GM19025 (cell line): ENCODE results near the gene PDE6A.
A peak's percentile ranks its signal among the peaks of the same experiment; 100 is the strongest.
"Not testable (repeated sequence)": the region's sequence is repeated elsewhere in the genome, so short reads cannot be mapped to it uniquely, and the experiment has no call there.

Experiments
- ATAC-seq: cut with Tn5 transposase; IDR thresholded peaks from one replicate; pipeline ENCODE4 v1.9.1; 2021; ENCODE audit warnings: mild to moderate bottlenecking, low read depth, moderate library complexity; ENCODE audit not compliant: unreplicated experiment

Gene PDE6A

DNA sequence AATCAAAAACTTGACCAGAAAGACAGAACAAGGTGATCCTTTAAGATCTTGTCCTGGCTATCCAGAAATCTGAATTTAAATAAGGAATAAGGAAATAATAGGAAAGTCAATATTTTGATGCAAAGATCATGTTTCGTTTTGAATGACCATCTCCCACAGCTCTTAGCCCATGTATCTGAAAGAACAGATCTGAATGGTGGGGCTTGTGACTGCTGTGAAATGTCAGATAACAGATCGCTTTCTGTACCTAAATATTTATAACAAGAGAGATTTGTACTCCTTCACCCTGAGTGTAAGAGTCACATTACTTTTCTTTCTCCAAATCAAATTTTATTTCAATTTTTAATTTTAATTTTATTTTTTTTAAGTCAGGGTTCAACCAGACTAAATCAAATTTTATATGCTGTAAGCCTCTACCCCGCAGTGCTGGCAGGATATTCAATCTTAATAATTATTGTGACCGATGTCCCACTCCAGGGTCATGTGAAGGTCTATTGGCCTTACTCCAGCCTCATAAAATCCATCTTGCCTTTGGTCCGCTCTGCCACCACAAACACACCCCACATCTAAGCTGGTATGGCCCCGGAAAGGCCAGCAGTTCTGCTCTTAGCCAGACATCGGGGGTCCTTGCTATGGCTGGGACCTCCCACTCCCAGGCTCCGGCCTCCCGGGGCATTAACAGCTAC, 9.0 kb upstream of the PDE6A start:
- no peak for ATAC-seq

DNA sequence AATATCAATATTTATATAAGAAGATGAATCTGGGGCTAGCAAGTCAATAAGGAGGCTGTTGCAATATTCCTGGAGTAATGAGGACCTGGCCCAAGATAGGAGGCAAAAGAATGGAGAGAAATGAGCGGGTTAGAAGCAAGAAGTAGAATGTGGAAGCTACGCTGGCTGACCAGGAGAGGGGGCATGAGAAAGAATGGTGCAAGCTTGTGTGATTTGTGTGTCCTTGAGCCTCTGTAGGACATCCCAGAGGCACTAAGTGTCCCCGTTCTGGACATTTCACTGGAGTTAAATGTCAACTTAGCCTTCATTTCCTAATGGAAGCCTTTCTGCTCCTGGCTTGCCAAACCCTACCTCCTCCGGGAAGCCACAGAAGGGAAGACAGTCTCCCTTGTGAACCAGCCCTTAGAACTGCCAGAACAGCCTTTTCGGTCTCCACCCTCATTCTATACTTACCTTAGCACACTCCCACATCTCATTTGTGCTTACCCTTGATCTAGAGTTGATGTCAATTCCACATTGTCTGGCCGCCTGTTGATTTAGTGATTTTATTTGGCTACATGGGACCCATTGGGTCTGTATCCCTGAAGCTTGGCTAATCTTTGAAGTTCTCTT, 6.7 kb upstream of the PDE6A start:
- ATAC-seq: no peak

DNA sequence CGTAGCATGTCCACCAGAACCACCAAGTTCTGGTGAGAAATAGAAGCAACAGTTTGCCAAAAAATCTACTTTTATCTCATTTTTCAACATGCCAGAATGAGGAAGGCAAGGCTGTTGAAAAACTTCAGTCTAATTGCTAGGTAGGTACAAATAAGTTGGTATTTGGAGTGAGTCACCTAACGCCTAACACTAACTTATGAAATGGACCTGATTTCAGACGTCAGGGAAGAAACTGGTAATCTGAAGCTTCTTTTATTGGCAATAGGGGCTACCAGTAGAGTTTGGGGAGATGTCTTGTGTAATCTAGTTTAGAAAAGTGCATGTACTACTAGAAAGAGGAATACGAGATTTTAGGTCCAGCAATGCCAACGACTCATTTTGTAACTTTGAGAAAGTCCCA, 4.4 kb upstream of the PDE6A start:
- ATAC-seq: no peak

DNA sequence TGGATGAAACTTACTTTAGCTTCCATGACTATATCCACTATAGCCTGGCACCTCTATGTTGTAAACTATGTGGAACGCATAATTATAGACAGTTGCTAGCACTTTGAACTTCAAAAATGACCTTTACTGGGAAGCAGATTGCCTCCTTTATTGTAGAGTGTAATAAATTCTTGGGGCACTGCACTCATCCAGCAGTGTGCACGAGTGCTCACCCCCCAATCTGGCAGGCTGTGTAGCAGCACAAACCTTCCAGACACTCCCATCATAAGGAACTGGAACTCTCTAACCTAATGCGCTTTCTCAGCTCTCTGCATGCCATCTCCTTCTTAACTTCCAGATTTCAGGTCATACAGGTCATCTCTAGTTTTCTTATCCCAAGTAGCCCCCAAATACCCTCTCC, 1.5 kb upstream of the PDE6A start:
- ATAC-seq: no peak

DNA sequence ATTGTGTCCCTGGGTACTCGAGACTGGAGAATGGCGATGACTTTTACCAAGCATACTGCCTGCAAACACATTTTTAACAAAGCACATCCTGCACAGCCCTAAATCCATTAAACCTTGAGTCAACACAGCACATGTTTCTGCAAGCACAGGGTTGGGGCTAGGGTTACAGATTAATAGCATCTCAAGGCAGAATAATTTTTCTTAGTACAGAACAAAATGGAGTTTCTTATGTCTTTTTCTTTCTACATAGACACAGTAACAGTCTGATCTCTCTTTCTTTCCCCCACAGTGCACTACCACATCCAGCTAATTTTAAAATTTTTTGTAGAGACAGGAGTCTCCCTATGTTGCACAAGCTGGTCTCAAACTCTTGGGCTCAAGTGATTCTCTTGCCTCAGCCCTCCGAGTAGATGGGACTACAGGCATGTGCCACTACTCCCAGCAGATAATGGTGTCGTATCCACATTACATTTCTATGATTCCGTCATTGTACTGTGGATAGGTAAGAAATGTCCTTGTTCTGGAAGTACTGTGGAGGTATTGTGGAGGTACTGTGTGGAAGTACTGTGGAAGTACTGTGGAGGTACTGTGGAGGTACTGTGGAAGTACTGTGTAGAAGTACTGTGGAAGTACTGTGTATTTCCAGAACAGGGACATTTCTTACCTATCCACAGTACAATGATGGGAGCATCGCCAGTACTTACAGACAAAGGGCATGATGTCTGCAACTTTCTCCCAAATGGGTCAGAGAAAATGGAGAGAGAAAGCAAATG, 1.2 kb downstream of the PDE6A start:
- ATAC-seq: not testable (repeated sequence)

DNA sequence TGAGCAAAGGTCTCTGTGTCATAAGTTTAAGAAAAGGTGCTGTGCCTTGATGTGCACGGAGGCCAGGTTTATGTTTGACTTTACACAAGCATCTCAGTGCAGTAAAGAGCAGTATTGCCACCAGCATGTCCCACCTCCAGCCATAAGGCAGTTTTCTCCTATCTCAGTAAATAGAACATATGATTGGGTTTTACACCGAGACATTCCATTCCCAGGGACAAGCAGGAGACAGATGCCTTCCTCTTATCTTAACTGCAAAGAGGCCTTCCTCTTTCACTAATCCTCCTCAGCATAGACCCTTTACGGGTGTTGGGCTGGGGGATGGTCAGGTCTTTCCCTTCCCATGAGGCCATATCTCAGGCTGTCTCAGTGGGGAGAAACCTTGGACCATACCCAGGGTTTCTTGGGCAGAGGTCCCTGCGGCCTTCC, 1.8 kb downstream of the PDE6A start:
- ATAC-seq: not testable (repeated sequence)

DNA sequence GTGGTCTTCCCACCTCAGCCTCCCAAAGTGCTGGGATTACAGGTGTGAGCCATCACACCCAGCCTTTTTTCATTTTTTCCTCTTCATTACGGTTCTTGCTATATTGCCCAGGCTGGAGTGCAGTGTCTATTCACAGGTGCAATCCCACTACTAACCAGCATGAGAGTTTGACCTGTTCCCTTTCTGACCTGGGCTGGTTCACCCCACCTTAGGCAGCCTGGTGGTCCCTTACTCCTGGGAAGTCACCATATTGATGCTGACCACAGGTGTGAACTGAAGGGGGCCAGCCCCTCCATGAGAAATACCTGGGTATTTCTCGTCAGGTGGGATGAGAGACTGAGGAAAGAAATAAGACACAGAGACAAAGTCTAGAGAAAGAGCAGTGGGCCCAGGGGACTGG, 2.4 kb downstream of the PDE6A start:
- no peak for ATAC-seq

DNA sequence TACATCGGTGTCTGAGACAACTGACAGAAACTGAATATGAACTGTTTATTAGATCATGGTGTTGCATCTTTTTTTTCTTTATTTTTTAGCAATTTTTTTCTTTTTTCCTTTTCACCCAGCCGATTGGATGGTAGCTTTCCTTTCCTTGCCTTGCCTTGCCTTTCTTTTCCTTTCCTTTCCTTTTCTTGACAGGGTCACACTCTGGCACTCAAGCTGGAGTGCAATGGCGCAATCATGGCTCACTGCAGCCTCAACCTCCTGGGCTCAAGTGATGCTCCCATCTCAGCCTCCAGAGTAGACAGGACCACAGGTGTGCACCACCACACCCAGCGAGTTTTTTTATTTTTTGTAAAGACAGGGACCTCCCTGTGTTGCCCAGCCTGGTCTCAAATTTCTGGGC, 2.8 kb downstream of the PDE6A start:
- ATAC-seq: no peak

DNA sequence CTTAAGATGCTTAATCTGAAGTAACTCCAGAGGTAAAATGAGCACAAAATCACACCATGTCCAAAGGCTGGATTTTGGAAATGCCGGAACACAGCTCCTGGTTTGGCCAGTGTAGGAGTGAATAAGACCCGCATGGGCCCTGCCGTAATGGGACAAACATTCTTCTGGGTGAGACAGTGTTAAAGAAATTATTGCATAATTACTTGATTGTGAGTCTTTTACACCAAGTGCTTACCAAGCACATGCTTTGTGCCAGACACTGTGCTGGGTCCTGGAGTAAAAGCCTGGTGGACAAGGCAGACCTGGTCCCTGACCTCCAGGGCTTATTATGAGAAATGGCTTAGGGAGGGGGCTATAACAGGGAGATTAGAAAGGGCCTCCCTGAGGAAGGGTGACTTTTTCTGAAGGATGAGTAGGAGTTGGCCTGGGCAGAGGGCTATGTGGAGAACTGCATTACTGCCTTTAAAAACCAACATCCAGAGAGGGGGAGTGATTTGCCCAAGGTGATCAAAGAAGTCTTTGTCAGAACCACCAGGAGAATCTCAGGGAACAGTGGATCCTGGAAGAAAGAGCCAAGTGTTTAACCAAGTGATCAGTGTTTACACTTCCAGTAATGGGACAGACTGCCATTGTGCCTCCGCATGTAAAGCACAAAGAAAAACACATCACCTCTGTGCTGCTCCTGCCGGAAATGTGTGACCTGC, 3.5 kb downstream of the PDE6A start:
- no peak for ATAC-seq

DNA sequence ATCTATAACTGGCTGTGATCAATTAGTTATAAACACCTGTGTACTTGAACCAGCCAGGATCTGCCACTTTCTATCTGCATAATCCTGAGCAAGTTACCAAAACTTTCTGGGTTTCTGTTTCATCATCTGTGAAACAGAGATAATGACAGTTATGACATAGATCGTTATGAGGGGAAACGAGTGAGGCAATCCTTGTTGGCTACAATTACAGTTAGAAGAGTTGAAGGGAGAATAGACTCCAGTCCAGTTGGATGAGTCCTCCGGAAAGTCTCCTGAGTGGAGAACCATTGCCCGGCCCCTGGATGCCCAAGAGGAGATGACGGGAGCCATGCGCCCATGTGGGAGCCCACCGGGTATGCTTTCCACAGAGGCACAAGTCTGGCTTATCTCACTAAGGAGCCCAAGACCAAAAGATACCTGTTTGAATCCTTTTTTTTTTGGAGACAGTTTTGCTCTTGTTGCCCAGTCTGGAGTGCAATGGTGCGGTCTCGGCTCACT, 4.5 kb downstream of the PDE6A start:
- peak; percentile 63 for ATAC-seq

DNA sequence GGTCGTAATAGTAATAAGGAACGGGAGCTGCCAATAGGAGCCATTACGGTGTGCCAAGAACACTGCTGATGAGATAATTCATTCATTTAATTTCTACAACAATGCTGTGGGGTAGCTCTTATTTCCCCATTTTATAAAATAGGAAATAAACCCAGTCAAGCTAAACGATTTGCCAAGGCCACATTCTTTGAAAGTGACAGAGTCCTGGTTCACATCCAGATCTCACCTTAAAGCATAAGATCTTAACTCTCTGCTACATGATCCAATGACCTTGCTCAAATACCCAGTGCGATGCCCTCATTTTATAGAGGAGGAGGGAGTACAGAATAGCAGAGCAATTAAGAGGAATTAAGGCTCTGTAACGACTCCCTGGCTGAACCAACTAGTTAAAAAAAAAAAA, 5.0 kb downstream of the PDE6A start:
- ATAC-seq: no peak

DNA sequence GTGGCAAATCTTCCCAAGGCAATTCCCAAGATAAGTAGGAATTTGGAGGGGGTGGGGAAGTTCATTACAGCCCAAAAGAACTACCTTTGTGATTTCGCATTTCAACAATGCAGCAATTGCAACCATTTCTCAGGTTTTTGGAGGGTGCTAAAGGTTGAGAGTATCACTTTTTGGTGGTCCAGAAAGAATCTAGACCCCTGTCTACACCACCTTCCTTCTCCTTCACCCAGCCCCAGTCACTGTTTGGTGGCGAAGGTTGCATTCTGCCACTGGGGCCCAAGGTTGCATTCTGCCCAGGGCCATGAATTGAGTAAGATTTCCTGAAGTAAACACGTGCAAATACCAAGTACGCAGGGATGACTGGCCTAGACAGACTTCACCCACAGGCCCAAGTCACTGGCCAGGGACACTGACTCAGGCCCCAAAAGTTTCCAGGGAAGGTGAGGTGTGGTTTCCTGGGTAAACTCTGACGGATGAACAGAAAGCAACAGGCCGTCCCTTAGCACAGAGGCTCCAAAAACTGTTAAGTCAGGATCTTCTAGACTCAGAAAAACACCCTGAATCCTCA, 5.7 kb downstream of the PDE6A start:
- no peak for ATAC-seq

DNA sequence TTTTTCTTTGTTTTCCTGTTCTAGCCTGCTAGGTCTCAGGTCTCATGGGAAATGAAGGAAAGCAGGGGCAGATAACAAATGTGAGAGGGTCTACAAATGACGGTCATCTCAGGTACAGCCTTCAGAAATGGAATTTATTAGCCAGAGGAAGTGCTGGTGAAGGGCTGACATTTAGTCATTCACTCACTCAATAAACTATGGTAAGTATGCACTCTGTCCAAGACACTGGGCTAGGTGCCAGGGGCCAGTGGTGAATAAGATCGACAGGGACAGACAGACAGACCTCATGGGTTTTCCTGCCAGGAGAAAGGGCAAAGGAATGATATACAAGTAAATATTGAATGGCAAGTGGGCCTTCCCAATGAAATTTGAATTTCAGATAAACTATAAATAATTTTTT, 6.3 kb downstream of the PDE6A start:
- no peak for ATAC-seq

DNA sequence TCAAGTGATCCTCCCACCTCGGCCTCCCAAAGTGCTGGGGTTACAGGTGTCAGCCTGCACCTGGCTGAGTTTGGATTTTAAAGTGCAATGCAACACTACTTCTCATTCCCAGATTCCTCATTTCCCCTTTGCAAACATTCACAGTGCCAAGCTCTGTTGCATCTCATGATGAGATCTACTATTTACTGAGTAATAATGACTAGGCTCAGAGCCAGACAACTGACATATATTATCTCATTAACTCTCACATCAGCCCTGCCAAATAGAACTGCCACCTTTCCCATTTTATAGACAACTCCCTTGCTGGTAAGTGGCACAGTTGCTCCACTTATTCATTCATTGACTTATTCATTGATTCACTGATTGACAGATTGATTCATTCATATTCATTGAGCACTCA, 7.0 kb downstream of the PDE6A start:
- no peak for ATAC-seq

DNA sequence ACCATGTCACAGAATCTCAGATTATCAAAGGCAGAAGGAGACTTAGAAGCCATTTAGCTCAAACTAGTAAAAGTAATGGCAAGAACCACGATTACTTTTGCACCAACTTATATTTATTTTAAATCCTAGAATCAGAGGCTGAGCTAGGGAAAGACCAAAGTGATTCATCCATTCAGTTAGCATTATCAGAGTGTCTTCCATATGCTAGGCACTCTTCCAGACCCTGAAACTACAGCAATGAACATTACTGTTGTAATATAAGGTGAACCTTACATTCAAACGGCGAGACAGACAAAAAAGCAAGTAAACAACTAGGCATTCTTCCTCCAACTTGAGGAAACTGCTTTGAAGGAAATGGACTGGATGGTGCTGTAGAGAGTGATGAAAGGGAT, 7.9 kb downstream of the PDE6A start:
- ATAC-seq: no peak

DNA sequence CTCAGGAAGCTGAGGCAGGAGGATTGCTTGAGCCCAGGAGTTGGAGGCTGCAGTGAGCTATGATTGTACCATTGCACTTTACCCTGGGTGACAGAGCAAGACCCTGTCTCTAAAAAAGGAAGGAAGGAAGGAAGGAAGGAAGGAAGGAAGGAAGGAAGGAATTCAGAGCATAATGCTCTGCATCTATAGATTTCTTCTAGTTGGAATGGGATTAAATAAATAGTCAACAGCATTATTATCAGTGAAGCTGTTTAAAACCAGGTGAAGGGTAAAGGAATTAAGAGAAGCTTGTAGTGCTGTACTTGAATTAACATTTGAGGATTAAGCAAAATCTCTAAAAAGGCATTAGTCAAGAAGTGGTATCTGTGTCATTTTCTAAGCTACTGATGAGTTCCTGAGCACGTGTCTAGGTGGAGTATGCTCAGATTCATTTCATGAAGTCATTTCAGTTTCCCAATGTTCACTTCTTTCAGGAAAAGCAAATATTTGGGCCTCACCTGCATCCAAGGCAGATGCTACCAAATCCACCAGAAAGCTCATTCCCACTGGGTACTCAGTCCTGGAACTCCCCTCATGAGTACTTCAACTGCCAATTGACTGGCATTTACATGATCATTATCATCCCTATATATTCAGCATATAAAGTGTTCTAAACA, 8.4 kb downstream of the PDE6A start:
- ATAC-seq: no peak

DNA sequence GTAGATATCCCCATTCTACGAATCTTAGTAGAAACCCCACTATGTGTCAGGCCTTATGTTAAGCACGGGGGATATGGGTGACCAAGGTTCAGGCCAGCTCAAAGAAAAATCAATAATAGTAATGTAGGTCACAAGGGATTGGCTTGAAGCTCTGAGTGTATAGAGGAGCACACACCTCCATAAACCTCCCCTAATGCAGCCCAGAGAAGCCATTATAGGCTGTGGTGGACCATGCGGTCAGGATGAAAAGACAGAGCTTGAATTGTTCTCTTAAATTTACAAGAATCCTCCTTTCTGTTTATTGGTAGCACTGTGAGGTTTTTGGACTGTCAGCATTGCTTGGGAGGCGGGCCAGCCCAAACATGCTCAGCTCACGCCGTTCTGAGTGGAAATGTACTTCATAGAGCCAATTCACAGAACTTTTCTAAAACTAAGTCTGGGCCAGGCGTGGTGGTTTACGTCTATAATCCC, 9.1 kb downstream of the PDE6A start:
- ATAC-seq: no peak

DNA sequence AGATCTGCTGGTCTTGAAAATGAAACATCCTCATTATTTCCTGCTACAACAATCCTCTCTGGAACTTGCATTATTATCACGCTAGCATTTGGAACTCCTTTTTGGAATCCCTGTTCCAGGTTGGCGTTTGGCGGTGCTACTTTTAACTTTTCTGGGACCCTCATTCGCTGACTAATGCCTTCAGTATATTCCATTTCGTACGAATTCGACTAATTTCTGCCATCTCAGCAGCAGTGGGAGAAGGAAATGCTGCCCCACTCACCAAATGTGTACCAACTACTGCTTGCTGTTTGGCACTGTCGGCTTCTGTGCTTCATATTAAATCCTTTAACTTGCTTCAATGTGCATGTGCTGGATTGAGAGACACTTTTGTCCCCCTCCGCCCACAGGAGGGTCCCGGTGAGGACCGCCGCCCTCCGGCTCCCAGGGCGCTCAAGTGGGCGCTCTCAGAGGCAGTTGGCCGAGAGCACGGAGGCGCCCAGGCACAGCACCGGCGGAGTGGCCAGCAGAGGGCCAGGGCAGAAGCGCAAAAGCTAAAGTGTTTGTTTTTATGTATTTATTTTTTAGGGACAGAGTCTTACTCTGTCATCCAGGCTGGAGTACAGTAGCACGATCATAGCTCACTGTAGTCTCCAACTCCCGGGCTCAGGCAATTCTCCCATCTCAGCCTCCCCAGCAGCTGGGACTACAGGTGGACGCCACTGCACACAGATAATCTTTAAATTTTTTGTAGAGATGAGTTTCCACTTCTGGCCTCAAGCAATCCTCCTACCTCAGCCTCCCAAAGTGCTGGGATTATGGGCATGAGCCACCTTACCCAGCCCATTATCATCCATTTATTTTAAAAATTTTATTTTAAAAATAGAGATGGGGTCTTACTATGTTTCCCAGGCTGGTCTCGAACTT, 11.9 kb downstream of the PDE6A start:
- ATAC-seq: no peak

DNA sequence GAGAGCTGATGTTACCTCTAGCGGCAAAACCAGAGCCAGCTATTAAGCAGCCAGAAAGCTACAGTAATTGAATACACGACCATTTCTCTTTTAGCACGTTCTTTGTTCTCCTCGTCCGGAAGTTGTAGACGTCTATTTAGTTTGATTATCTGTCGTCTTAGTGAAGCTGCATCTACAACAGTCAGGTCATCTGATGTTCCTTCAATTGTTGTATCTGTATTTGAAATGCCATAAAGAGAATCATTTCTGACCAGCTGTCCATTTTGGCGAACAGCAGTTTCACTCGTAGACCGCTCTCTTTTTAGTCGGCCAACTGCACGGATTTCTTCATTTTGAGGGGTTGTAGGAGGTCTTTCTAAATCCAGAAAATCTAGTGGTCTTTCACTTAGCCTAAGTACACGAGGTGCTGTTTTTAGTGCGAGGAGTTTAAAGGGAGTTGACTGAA, 12.6 kb downstream of the PDE6A start:
- ATAC-seq: no peak
